Measurements from ENCODE around the gene AKAP14. TPM values are rescaled to one million over a fixed set of nuclear protein-coding genes. Genes with fewer than 3 reads are reported as not detected.
"Not testable (repeated sequence)": the region's sequence is repeated elsewhere in the genome, so short reads cannot be mapped to it uniquely, and the experiment has no call there.

Gene AKAP14
- polyA plus RNA-seq, 4 donors: 0.10 to 0.37 TPM; not detected in 2

DNA sequence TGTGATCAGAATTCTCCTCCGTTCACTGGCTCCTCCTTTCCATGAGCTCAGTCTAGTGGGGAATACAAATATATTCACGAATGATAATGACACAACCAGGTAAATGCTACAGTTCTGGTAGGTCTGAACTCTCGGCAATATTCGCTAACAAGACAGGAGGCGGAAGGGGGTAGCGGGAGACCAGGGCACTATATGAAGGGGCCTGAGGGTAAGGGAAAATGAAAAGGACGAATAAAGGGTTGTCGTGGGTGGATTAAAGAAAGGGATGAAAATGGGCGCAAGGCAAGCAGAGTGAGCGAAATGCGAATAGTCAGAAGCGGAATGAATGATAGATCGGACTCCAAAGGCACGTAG, 47.1 kb downstream of the AKAP14 start:
- H3K9me3 ChIP-seq (ENCODE audit: control insufficient read depth in 2 of 2, insufficient read depth in 1 of 2, low read depth in 1 of 2, low read length in 1 of 2): no peaks in the 10 kb centered on the region
- H3K36me3 ChIP-seq (ENCODE audit: control insufficient read depth in 3 of 3, insufficient read depth in 2 of 3, low read depth in 1 of 3, low read length in 3 of 3): no peaks in the 10 kb centered on the region
- H3K4me1 ChIP-seq (ENCODE audit: control insufficient read depth in 3 of 3, insufficient read depth in 2 of 3, low read depth in 1 of 3, low read length in 2 of 3): peaks cover 0 to 6% (median 3%) of the 10 kb centered on the region in 3 donors
- no peaks in the 10 kb centered on the region for H3K27me3 ChIP-seq (ENCODE audit: control insufficient read depth in 3 of 3, insufficient read depth in 3 of 3, low read length in 3 of 3)
- DNase-seq (no peak), FAIRE-seq (no peak)
- H3K27ac ChIP-seq (ENCODE audit: low read depth in 1 of 3, low read length in 2 of 3): peak overlapping the region; percentile 69 to 97 (median 97)
- 0 to 38% (median 2%) methylated on average over 14 of the region's 14 CpGs for WGBS, 3 donors
- peak overlapping the region; percentile 60 to 87 (median 64) for H3K4me3 ChIP-seq (ENCODE audit: low read depth in 1 of 3, low read length in 3 of 3)

DNA sequence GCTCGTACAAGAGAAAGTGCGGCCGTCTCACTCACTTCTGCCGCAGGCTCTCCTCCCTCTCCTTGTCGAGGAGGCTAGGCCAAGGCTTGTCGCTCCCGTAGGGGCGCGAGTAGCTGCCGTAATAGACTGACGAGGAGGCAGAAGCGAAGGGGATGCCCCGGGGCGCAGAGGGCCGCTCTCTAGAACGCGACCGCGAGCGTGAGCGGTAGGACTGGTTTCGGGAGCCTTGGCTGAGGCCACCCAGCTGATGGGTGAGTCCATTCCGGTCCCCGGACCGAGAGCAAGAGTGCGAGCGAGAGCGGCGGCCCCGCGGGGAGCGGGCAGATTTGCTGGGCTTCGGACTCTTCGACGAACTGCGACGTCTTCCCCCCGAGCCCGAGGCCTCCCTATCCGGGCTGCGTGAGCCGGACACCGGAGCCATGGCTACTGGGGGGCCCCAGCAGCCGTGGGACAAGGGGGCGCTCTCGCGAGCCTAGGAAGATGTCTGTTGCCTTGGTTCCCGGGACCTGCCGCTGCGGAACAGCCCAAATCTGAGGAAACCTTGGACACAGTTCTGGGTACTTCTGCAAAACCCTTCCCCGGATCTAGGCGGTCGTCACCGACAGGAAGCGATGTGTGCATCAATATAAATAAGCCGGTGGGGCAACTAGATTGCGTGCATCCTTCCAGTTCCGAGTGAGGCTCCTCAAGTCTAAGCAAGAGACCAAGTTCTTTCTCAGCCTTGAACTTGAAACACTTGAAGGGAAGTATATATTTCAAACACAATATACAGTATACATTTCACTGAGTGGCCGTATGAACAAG, 47.7 kb downstream of the AKAP14 start, which contains the start of gene NKAP:
TSS of gene NKAP (minus strand) at position 567 of the 804 bp plus-strand sequence. CDS start at position 421, 146 bp downstream.
- Histone ChIP-seq H3K27me3 (ENCODE audit: control insufficient read depth in 3 of 3, insufficient read depth in 3 of 3, low read length in 3 of 3) (no peaks in the 10 kb centered on the region), H3K36me3 (ENCODE audit: control insufficient read depth in 3 of 3, insufficient read depth in 2 of 3, low read depth in 1 of 3, low read length in 3 of 3) (no peaks in the 10 kb centered on the region), H3K4me1 (ENCODE audit: control insufficient read depth in 3 of 3, insufficient read depth in 2 of 3, low read depth in 1 of 3, low read length in 2 of 3) (peaks cover 0 to 6% (median 3%) of the 10 kb centered on the region in 3 donors), H3K4me3 (ENCODE audit: low read depth in 1 of 3, low read length in 3 of 3) (peak within 1 kb of the TSS; percentile 60 to 87 (median 64)), H3K27ac (ENCODE audit: low read depth in 1 of 3, low read length in 2 of 3) (peak within 1 kb of the TSS; percentile 69 to 97 (median 97)), H3K9me3 (ENCODE audit: control insufficient read depth in 2 of 2, insufficient read depth in 1 of 2, low read depth in 1 of 2, low read length in 1 of 2) (no peaks in the 10 kb centered on the region)
- FAIRE-seq: no peak
- 0 to 47% (median 22%) methylated on average over 39 to 59 of the region's 59 CpGs for WGBS, 3 donors
- DNase-seq: peak; percentile 80 to 91

DNA sequence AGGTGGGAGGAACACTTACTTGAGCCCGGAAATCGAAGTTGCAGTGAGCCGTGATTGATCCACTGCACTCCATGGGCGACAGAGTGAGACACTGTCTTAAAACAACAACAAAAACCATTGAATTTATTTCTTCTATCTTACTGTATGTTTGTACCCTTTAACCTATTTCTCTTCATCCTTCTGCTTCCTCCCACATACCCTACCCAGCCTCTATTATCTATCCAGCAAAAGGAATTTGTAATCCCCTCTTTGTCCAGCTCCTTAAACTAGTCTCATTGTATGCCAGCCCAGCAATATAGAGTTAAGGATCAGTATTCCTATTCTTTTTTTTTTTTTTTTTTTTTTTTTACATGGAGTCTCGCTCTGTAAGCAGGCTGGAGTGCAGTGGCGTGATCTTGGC, 49.8 kb downstream of the AKAP14 start:
- H3K27me3 ChIP-seq (ENCODE audit: control insufficient read depth in 3 of 3, insufficient read depth in 3 of 3, low read length in 3 of 3): no peaks in the 10 kb centered on the region
- no peaks in the 10 kb centered on the region for H3K36me3 ChIP-seq (ENCODE audit: control insufficient read depth in 3 of 3, insufficient read depth in 2 of 3, low read depth in 1 of 3, low read length in 3 of 3)
- H3K4me1 ChIP-seq (ENCODE audit: control insufficient read depth in 3 of 3, insufficient read depth in 2 of 3, low read depth in 1 of 3, low read length in 2 of 3): peaks cover 0 to 6% (median 3%) of the 10 kb centered on the region in 3 donors
- H3K4me3 ChIP-seq (ENCODE audit: low read depth in 1 of 3, low read length in 3 of 3): no peak overlapping the region
- WGBS, 3 donors: 71 to 79% (median 75%) methylated on average over 6 of the region's 6 CpGs
- FAIRE-seq: no peak
- no peak for DNase-seq
- no peak overlapping the region for H3K27ac ChIP-seq (ENCODE audit: low read depth in 1 of 3, low read length in 2 of 3)
- H3K9me3 ChIP-seq (ENCODE audit: control insufficient read depth in 2 of 2, insufficient read depth in 1 of 2, low read depth in 1 of 2, low read length in 1 of 2): no peaks in the 10 kb centered on the region

DNA sequence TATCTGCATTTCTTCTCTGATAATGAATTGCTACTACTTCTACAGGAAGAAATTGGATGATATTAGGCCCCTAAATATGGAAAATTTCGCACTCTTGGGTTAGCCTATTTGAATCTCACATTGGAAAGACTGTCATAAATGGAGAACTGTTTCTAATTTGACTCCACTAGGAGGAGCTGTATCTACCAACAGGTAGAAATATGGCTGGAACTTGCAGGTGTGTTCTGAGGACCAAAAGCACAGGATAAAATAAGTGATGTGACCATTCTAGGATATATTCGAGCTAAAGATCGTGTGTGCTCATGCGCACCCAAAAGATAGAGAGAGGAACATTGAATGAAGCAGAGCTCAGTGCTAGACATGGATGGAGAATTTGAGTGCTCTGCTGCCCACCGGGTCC, 52.7 kb downstream of the AKAP14 start:
- no peak overlapping the region for H3K4me3 ChIP-seq (ENCODE audit: low read depth in 1 of 3, low read length in 3 of 3)
- no peak overlapping the region for H3K27ac ChIP-seq (ENCODE audit: low read depth in 1 of 3, low read length in 2 of 3)
- no peaks in the 10 kb centered on the region for H3K4me1 ChIP-seq (ENCODE audit: control insufficient read depth in 3 of 3, insufficient read depth in 2 of 3, low read depth in 1 of 3, low read length in 2 of 3)
- DNase-seq (no peak), FAIRE-seq (no peak)
- no peaks in the 10 kb centered on the region for H3K9me3 ChIP-seq (ENCODE audit: control insufficient read depth in 2 of 2, insufficient read depth in 1 of 2, low read depth in 1 of 2, low read length in 1 of 2)
- no peaks in the 10 kb centered on the region for H3K27me3 ChIP-seq (ENCODE audit: control insufficient read depth in 3 of 3, insufficient read depth in 3 of 3, low read length in 3 of 3)
- H3K36me3 ChIP-seq (ENCODE audit: control insufficient read depth in 3 of 3, insufficient read depth in 2 of 3, low read depth in 1 of 3, low read length in 3 of 3): no peaks in the 10 kb centered on the region
- WGBS, 3 donors: 72 to 83% (median 82%) methylated on average over 5 of the region's 5 CpGs

- H3K27ac ChIP-seq (ENCODE audit: low read depth in 1 of 3, low read length in 2 of 3): no peak overlapping the region
- no peaks in the 10 kb centered on the region for H3K4me1 ChIP-seq (ENCODE audit: control insufficient read depth in 3 of 3, insufficient read depth in 2 of 3, low read depth in 1 of 3, low read length in 2 of 3)
- no peak for FAIRE-seq
- no peaks in the 10 kb centered on the region for H3K9me3 ChIP-seq (ENCODE audit: control insufficient read depth in 2 of 2, insufficient read depth in 1 of 2, low read depth in 1 of 2, low read length in 1 of 2)
- 72 to 79% (median 74%) methylated on average over 3 of the region's 3 CpGs for WGBS, 3 donors
- H3K4me3 ChIP-seq (ENCODE audit: low read depth in 1 of 3, low read length in 3 of 3): no peak overlapping the region
- no peaks in the 10 kb centered on the region for H3K27me3 ChIP-seq (ENCODE audit: control insufficient read depth in 3 of 3, insufficient read depth in 3 of 3, low read length in 3 of 3)
- DNase-seq: no peak
- no peaks in the 10 kb centered on the region for H3K36me3 ChIP-seq (ENCODE audit: control insufficient read depth in 3 of 3, insufficient read depth in 2 of 3, low read depth in 1 of 3, low read length in 3 of 3)
Measured at GRCh38 chrX:119954374-119954773, 58.7 kb downstream of the AKAP14 start.

DNA sequence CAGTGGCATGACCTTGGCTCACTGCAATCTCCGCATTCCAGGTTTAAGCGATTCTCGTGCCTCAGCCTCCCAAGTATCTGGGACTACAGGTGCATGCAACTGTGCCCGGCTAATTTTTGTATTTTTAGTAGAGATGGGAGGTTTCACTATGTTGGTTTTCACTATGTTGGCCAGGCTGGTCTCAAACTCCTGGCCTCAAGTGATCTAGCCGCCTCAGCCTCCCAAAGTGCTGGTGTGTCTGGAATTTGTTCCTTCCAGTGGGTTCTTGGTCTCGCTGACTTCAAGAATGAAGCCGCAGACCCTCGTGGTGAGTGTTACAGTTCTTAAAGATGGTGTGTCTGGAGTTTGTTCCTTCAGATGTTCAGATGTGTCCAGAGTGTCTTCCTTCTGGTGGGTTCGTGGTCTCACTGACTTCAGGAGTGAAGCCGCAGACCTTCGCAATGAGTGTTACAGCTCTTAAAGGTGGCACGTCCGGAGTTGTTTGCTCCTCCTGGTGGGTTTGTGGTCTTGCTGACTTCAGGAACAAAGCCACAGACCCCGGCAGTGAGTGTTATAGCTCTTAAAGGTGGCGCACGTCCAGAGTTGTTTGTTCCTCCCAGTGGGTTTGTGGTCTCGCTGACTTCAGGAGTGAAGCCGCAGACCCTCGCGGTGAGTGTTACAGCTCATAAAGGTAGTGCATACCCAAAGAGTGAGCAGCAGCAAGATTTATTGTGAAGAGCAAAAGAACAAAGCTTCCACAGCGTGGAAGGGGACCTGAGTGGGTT, 60.3 kb downstream of the AKAP14 start:
- not testable (repeated sequence) for DNase-seq; H3K9me3 ChIP-seq (ENCODE audit: control insufficient read depth in 2 of 2, insufficient read depth in 1 of 2, low read depth in 1 of 2, low read length in 1 of 2); H3K27me3 ChIP-seq (ENCODE audit: control insufficient read depth in 3 of 3, insufficient read depth in 3 of 3, low read length in 3 of 3); H3K4me1 ChIP-seq (ENCODE audit: control insufficient read depth in 3 of 3, insufficient read depth in 2 of 3, low read depth in 1 of 3, low read length in 2 of 3); H3K4me3 ChIP-seq (ENCODE audit: low read depth in 1 of 3, low read length in 3 of 3); FAIRE-seq; H3K27ac ChIP-seq (ENCODE audit: low read depth in 1 of 3, low read length in 2 of 3); H3K36me3 ChIP-seq (ENCODE audit: control insufficient read depth in 3 of 3, insufficient read depth in 2 of 3, low read depth in 1 of 3, low read length in 3 of 3)
- WGBS, 3 donors: 75 to 84% (median 80%) methylated on average over 19 to 21 of the region's 21 CpGs

DNA sequence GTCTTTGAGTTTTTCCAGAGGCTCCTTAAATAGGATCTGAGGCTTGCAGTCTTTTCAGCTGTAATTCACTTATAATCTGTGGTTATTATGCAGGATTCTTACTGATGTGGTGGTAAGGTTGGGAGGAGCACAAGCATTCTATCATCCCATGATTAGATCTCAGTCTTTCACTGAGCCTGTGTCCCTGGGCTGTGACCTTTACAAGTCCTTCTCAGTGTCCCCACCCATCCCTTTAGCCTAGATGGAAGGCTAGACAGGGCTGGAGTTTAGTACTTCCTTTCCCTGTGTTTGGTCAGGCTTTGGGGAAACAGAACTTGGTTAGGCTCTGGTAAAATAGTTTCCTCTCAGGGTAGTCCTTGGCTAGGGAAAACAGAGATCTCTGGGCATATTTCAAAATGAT, 64.9 kb downstream of the AKAP14 start:
- H3K4me3 ChIP-seq (ENCODE audit: low read depth in 1 of 3, low read length in 3 of 3): no peak overlapping the region
- H3K4me1 ChIP-seq (ENCODE audit: control insufficient read depth in 3 of 3, insufficient read depth in 2 of 3, low read depth in 1 of 3, low read length in 2 of 3): no peaks in the 10 kb centered on the region
- no peaks in the 10 kb centered on the region for H3K27me3 ChIP-seq (ENCODE audit: control insufficient read depth in 3 of 3, insufficient read depth in 3 of 3, low read length in 3 of 3)
- no peaks in the 10 kb centered on the region for H3K9me3 ChIP-seq (ENCODE audit: control insufficient read depth in 2 of 2, insufficient read depth in 1 of 2, low read depth in 1 of 2, low read length in 1 of 2)
- DNase-seq (no peak), FAIRE-seq (no peak)
- no peak overlapping the region for H3K27ac ChIP-seq (ENCODE audit: low read depth in 1 of 3, low read length in 2 of 3)
- H3K36me3 ChIP-seq (ENCODE audit: control insufficient read depth in 3 of 3, insufficient read depth in 2 of 3, low read depth in 1 of 3, low read length in 3 of 3): no peaks in the 10 kb centered on the region

GRCh38 chrX:119966837-119967236, 71.1 kb downstream of the AKAP14 start:
- H3K27ac ChIP-seq (ENCODE audit: low read depth in 1 of 3, low read length in 2 of 3); FAIRE-seq; DNase-seq; H3K4me1 ChIP-seq (ENCODE audit: control insufficient read depth in 3 of 3, insufficient read depth in 2 of 3, low read depth in 1 of 3, low read length in 2 of 3); H3K9me3 ChIP-seq (ENCODE audit: control insufficient read depth in 2 of 2, insufficient read depth in 1 of 2, low read depth in 1 of 2, low read length in 1 of 2); H3K36me3 ChIP-seq (ENCODE audit: control insufficient read depth in 3 of 3, insufficient read depth in 2 of 3, low read depth in 1 of 3, low read length in 3 of 3); H3K4me3 ChIP-seq (ENCODE audit: low read depth in 1 of 3, low read length in 3 of 3); H3K27me3 ChIP-seq (ENCODE audit: control insufficient read depth in 3 of 3, insufficient read depth in 3 of 3, low read length in 3 of 3): not testable (repeated sequence)
- 43 to 100% (median 100%) methylated on average over 1 of the region's 1 CpG for WGBS, 3 donors

All from small intestine (tissue), 7 donors.